MCF 10A (cell line): ENCODE measurements around the gene DKKL1. TPM values are rescaled to one million over a fixed set of nuclear protein-coding genes. Genes with fewer than 3 reads are reported as not detected.

Experiments
- BruUV-seq: library from RNA; stranded (reverse); fragments of 400-500 nt; replicated peaks from 2 replicates; lab custom pipeline; 2021; lab: Mats Ljungman, UMichigan
- CTCF ChIA-PET: fragments of 300-600 bp; sonication (Branson Sonifier 250); formaldehyde crosslinking; extraction: SDS; loops from one replicate; lab custom pipeline; 2021; ENCODE audit warnings: antibody characterized with exemption, inconsistent platforms; lab: Yijun Ruan, JAX
- POLR2A ChIA-PET: fragments of 300-600, 350-650 bp; sonication (Branson Sonifier 250); formaldehyde crosslinking; extraction: SDS; loops from one replicate; lab custom pipeline; 2020; ENCODE audit warnings: antibody characterized with exemption, inconsistent platforms; lab: Yijun Ruan, JAX
- DNase-seq: peaks from one replicate; pipeline ENCODE4 v3.0.0-alpha.2; 2018; ENCODE audit not compliant: unreplicated experiment
- H3K27ac Mint-ChIP-seq: one replicate; pipeline ENCODE4 v1.8.0; 2022; ENCODE audit warnings: mild to moderate bottlenecking, low read depth, mixed read lengths; ENCODE audit not compliant: unreplicated experiment
- H3K27me3 Mint-ChIP-seq: one replicate; pipeline ENCODE4 v1.8.0; 2022; ENCODE audit warnings: mixed read lengths; ENCODE audit not compliant: insufficient read depth, unreplicated experiment
- H3K36me3 Mint-ChIP-seq: one replicate; pipeline ENCODE4 v1.8.0; 2022; ENCODE audit warnings: mild to moderate bottlenecking, moderate library complexity, mixed read lengths; ENCODE audit not compliant: insufficient read depth, unreplicated experiment
- H3K4me1 Mint-ChIP-seq: one replicate; pipeline ENCODE4 v1.8.0; 2022; ENCODE audit warnings: mixed read lengths; ENCODE audit not compliant: insufficient read depth, unreplicated experiment
- H3K4me3 Mint-ChIP-seq: one replicate; pipeline ENCODE4 v1.8.0; 2022; ENCODE audit warnings: mild to moderate bottlenecking, moderate library complexity, mixed read lengths; ENCODE audit not compliant: unreplicated experiment
- H3K9me3 Mint-ChIP-seq: one replicate; pipeline ENCODE4 v1.8.0; 2022; ENCODE audit warnings: mixed read lengths; ENCODE audit not compliant: unreplicated experiment
- CTCF ChIP-seq: fragments of 200-600 bp; IDR thresholded peaks from one replicate; pipeline ENCODE4 v1.8.0; 2022; ENCODE audit warnings: antibody characterized with exemption, mild to moderate bottlenecking; ENCODE audit not compliant: unreplicated experiment
- intact Hi-C: fragments of 100-400 bp; cut with micrococcal nuclease; formaldehyde crosslinking; loops from 2 replicates; pipeline ENCODE4 v1.14.1; 2022
- total RNA-seq: library from RNA; stranded (reverse); gene quantifications from 2 replicates; pipeline ENCODE4 v1.2.3, GENCODE V29; 2022

DKKL1 gene
- total RNA-seq, 1 experiment from 2014 or later, result not detected

GRCh38 chr19:49423071-49423984 lies 59.7 kb downstream of the DKKL1 start, which contains the start of gene PTH2:
TSS of gene PTH2 (minus strand) at chr19:49423441. CDS start at chr19:49423339, 102 bp downstream.
- H3K4me1 Mint-ChIP-seq, result peaks cover 22% of the 10 kb centered on the region
- no peak within 1 kb of the TSS for H3K27ac Mint-ChIP-seq
- ChIA-PET POLR2A (no interaction called here), CTCF (interaction anchor here (0.9 kb wide), 1 partner anchor 32 kb away, joined by 3 read pairs; no protein-coding TSS in a partner anchor)
- H3K9me3 Mint-ChIP-seq, result no peaks in the 10 kb centered on the region
- intact Hi-C loops, result no loop called here
- no peak for DNase-seq
- peaks cover 95% of the 10 kb centered on the region for H3K27me3 Mint-ChIP-seq
- no TSS peak for BruUV-seq
- no peak for TF ChIP-seq CTCF
- H3K4me3 Mint-ChIP-seq, result no peak within 1 kb of the TSS
- no peaks in the 10 kb centered on the region for H3K36me3 Mint-ChIP-seq

- Mint-ChIP-seq H3K27ac (no peak overlapping the region), H3K4me3 (no peak overlapping the region), H3K36me3 (no peaks in the 10 kb centered on the region), H3K27me3 (peaks cover 89% of the 10 kb centered on the region), H3K9me3 (no peaks in the 10 kb centered on the region), H3K4me1 (peaks cover 22% of the 10 kb centered on the region)
- POLR2A ChIA-PET, result interaction anchor here (1.0 kb wide), 1 partner anchor 13 kb away, joined by 3 read pairs; no protein-coding TSS in a partner anchor
- CTCF ChIA-PET, result interaction anchor here (0.6 to 0.9 kb wide), 2 partner anchors 33 to 139 kb away, joined by 3 read pairs; no protein-coding TSS in a partner anchor
- intact Hi-C loops, result no loop called here
- TF ChIP-seq CTCF, result no peak
- BruUV-seq, result no TSS peak
- DNase-seq, result no peak
Measured at GRCh38 chr19:49423985-49424303, 60.3 kb downstream of the DKKL1 start.

Other genes starting within 250 kb of the DKKL1 start
- 2.6 and 3.2 TPM in 2 replicates for gene LIN7B, start 249.5 kb upstream of the DKKL1 start, total RNA-seq
- 2.4 and 3.2 TPM in 2 replicates for gene C19orf73, start 244.7 kb upstream of the DKKL1 start, total RNA-seq
- gene PPFIA3, start 244.3 kb upstream of the DKKL1 start, total RNA-seq, result 6.7 and 8.0 TPM in 2 replicates
- not detected in 2 replicates for gene HRC, start 208.5 kb upstream of the DKKL1 start, total RNA-seq
- 21.2 and 21.4 TPM in 2 replicates for gene TRPM4, start 206.1 kb upstream of the DKKL1 start, total RNA-seq
- 0.39 TPM in 1 of 2 replicates, not detected in the other for gene SLC6A16, start 38.7 kb upstream of the DKKL1 start, total RNA-seq
- not detected in 2 replicates for gene CD37, start 28.5 kb upstream of the DKKL1 start, total RNA-seq
- 3.5 and 6.2 TPM in 2 replicates for gene TEAD2, start 1.5 kb upstream of the DKKL1 start, total RNA-seq
- not detected in 2 replicates for gene KASH5, start 24.4 kb downstream of the DKKL1 start, total RNA-seq
- gene PTH2, start 59.6 kb downstream of the DKKL1 start, total RNA-seq, result not detected in 2 replicates
- not detected in 2 replicates for gene GFY, start 61.5 kb downstream of the DKKL1 start, total RNA-seq
- gene SLC17A7, start 77.7 kb downstream of the DKKL1 start, total RNA-seq, result not detected in 2 replicates
- gene PIH1D1, start 87.9 kb downstream of the DKKL1 start, total RNA-seq, result 86.3 and 116 TPM in 2 replicates
- gene ALDH16A1, start 89.3 kb downstream of the DKKL1 start, total RNA-seq, result 28.4 and 34.2 TPM in 2 replicates
- 1.5 and 3.6 TPM in 2 replicates for gene FLT3LG, start 110.3 kb downstream of the DKKL1 start, total RNA-seq
- 3,716 and 3,819 TPM in 2 replicates for gene RPL13A, start 123.7 kb downstream of the DKKL1 start, total RNA-seq
- gene RPS11, start 132.6 kb downstream of the DKKL1 start, total RNA-seq, result 2,096 and 2,306 TPM in 2 replicates
- gene FCGRT, start 148.8 kb downstream of the DKKL1 start, total RNA-seq, result not detected in 2 replicates
- not detected in 2 replicates for gene RCN3, start 164.1 kb downstream of the DKKL1 start, total RNA-seq
- gene NOSIP, start 216.7 kb downstream of the DKKL1 start, total RNA-seq, result 54.4 and 57.9 TPM in 2 replicates
- gene PRRG2, start 217.4 kb downstream of the DKKL1 start, total RNA-seq, result 3.9 and 4.7 TPM in 2 replicates
- gene PRR12, start 227.3 kb downstream of the DKKL1 start, total RNA-seq, result 19.0 and 20.2 TPM in 2 replicates